SK-N-SH (cell line): ENCODE data around the gene CENPP. TPM values are rescaled to one million over a fixed set of nuclear protein-coding genes. Genes with fewer than 3 reads are reported as not detected.

Experiments used
- CTCF ChIA-PET: fragments of 300-600, 350-600 bp; formaldehyde crosslinking; extraction: SDS; loops from one replicate; lab custom pipeline; 2021; lab: Yijun Ruan, JAX
- POLR2A ChIA-PET: fragments of 350-600 bp; sonication (Branson Sonifier 250); formaldehyde crosslinking; extraction: SDS; loops from one replicate; lab custom pipeline; 2020; ENCODE audit warnings: antibody characterized with exemption, inconsistent platforms; lab: Yijun Ruan, JAX
- DNase-seq: peaks from one replicate; pipeline ENCODE4 v3.0.0; 2012
- H2AFZ ChIP-seq: fragments of 200-600 bp; sonication (generic); 2 replicates; pipeline ENCODE4 v1.8.1; 2016; ENCODE audit warnings: antibody characterized with exemption, mild to moderate bottlenecking, low read depth
- H3F3A ChIP-seq: fragments of 200-600 bp; sonication (generic); replicated peaks from 2 replicates; pipeline ENCODE3; 2016; ENCODE audit warnings: antibody characterized with exemption, mild to moderate bottlenecking; ENCODE audit not compliant: insufficient read depth
- H3K27ac ChIP-seq, 2 experiments: fragments of 200-500 bp in 1 of 2; fragments of 200-600 bp in 1 of 2; sonication (Bioruptor generic) in 1 of 2; sonication (generic), shearing (Covaris generic) in 1 of 2; 2 replicates each; pipeline versions ENCODE4 v1.5.1 to v1.6.1; 2014 to 2016; ENCODE audit warnings: low read depth in 2 of 2, inconsistent platforms in 1 of 2, low read length in 1 of 2, mild to moderate bottlenecking in 1 of 2, mixed read lengths in 1 of 2
- H3K27me3 ChIP-seq: fragments of 200-600 bp; sonication (generic), shearing (Covaris generic); 2 replicates; pipeline ENCODE4 v1.6.1; 2016; ENCODE audit warnings: mixed run types; ENCODE audit not compliant: insufficient read depth
- H3K36me3 ChIP-seq, 2 experiments: fragments of 200-500 bp in 1 of 2; fragments of 200-600 bp in 1 of 2; sonication (Bioruptor generic) in 1 of 2; sonication (generic) in 1 of 2; replicated peaks in 1 of 2; 2 replicates each; pipeline versions ENCODE3 to v1.5.1; 2014 to 2016; ENCODE audit warnings: low read length in 1 of 2, mild to moderate bottlenecking in 1 of 2; ENCODE audit not compliant: insufficient read depth in 2 of 2, control insufficient read depth in 1 of 2
- H3K4me1 ChIP-seq, 2 experiments: fragments of 200-500 bp in 1 of 2; fragments of 200-600 bp in 1 of 2; sonication (Bioruptor generic) in 1 of 2; sonication (generic), shearing (Covaris generic) in 1 of 2; 2 replicates each; pipeline versions ENCODE4 v1.5.1 to v1.6.1; 2014 to 2016; ENCODE audit warnings: low read depth in 1 of 2, low read length in 1 of 2, mixed run types in 1 of 2; ENCODE audit not compliant: insufficient read depth in 2 of 2, control insufficient read depth in 1 of 2
- H3K4me2 ChIP-seq: fragments of 200-600 bp; sonication (generic), shearing (Covaris generic); 2 replicates; pipeline ENCODE4 v1.6.1; 2017; ENCODE audit warnings: mixed run types
- H3K4me3 ChIP-seq, 2 experiments: fragments of 200-500 bp in 1 of 2; fragments of 200-600 bp in 1 of 2; sonication (Bioruptor generic) in 1 of 2; sonication (generic), shearing (Covaris generic) in 1 of 2; 2 replicates each; pipeline versions ENCODE4 v1.5.1 to v1.8.1; 2014 to 2016; ENCODE audit warnings: low read depth in 2 of 2, inconsistent platforms in 1 of 2, low read length in 1 of 2, mild to moderate bottlenecking in 1 of 2, mixed read lengths in 1 of 2, moderate library complexity in 1 of 2
- H3K79me2 ChIP-seq: fragments of 200-600 bp; sonication (generic); 2 replicates; pipeline ENCODE4 v1.8.1; 2017; ENCODE audit warnings: mild to moderate bottlenecking; ENCODE audit not compliant: insufficient read depth
- H3K9ac ChIP-seq: fragments of 200-600 bp; sonication (generic); 2 replicates; pipeline ENCODE4 v1.6.1; 2017; ENCODE audit warnings: mixed run types
- H3K9me2 ChIP-seq: fragments of 200-600 bp; sonication (generic); 2 replicates; pipeline ENCODE4 v1.6.1; 2017; ENCODE audit warnings: mixed run types
- H3K9me3 ChIP-seq: fragments of 200-600 bp; sonication (generic); 2 replicates; pipeline ENCODE4 v1.6.1; 2017; ENCODE audit warnings: mixed run types, mild to moderate bottlenecking, moderate library complexity
- H4K20me1 ChIP-seq: fragments of 200-600 bp; sonication (generic); 2 replicates; pipeline ENCODE4 v1.6.1; 2017; ENCODE audit warnings: mild to moderate bottlenecking, mixed run types; ENCODE audit not compliant: insufficient read depth
- CHD2 ChIP-seq: fragments of 150-350 bp; IDR thresholded peaks from 2 replicates; pipeline ENCODE4 v1.6.1; 2018; ENCODE audit warnings: low read length; ENCODE audit not compliant: partially characterized antibody
- ELF1 ChIP-seq: IDR thresholded peaks from 2 replicates; pipeline ENCODE4 v1.4.0; 2012
- EP300 ChIP-seq, 2 experiments: IDR thresholded peaks; 2 replicates each; pipeline versions ENCODE4 v1.4.0 to v1.6.1; 2012; ENCODE audit warnings: borderline replicate concordance in 1 of 2, low read depth in 1 of 2, low read length in 1 of 2
- FOXJ3 ChIP-seq: sonication (generic); formaldehyde crosslinking; IDR thresholded peaks from 2 replicates; pipeline ENCODE4 v1.5.1; 2020; ENCODE audit warnings: mild to moderate bottlenecking, missing genetic modification reagents
- FOXM1 ChIP-seq: IDR thresholded peaks from 2 replicates; pipeline ENCODE4 v1.4.0; 2012; ENCODE audit warnings: low read depth, mild to moderate bottlenecking
- GABPA ChIP-seq: IDR thresholded peaks from 2 replicates; pipeline ENCODE4 v1.4.0; 2012; ENCODE audit warnings: low read depth, mild to moderate bottlenecking
- GATA2 ChIP-seq: sonication (generic); formaldehyde crosslinking; IDR thresholded peaks from 2 replicates; pipeline ENCODE4 v1.5.0; 2020; ENCODE audit warnings: mild to moderate bottlenecking, missing genetic modification reagents
- JUND ChIP-seq: IDR thresholded peaks from 2 replicates; pipeline ENCODE4 v1.4.0; 2012
- MEF2A ChIP-seq: IDR thresholded peaks from 2 replicates; pipeline ENCODE4 v1.4.0; 2012; ENCODE audit warnings: low read depth, borderline replicate concordance
- NFIC ChIP-seq: IDR thresholded peaks from 2 replicates; pipeline ENCODE4 v1.4.0; 2012; ENCODE audit warnings: borderline replicate concordance
- NRF1 ChIP-seq: IDR thresholded peaks from 2 replicates; pipeline ENCODE4 v1.6.1; 2012; ENCODE audit warnings: low read depth, mild to moderate bottlenecking, low read length
- POLR2AphosphoS5 ChIP-seq: IDR thresholded peaks from 2 replicates; pipeline ENCODE4 v1.6.1; 2012; ENCODE audit warnings: low read depth, low read length
- RAD21 ChIP-seq: IDR thresholded peaks from 2 replicates; pipeline ENCODE4 v1.6.1; 2012; ENCODE audit warnings: mild to moderate bottlenecking, low read length
- RCOR1 ChIP-seq: fragments of 150-350 bp; IDR thresholded peaks from 2 replicates; pipeline ENCODE4 v1.6.1; 2017; ENCODE audit warnings: antibody characterized with exemption, low read length
- RFX5 ChIP-seq: IDR thresholded peaks from 2 replicates; pipeline ENCODE4 v1.6.1; 2012; ENCODE audit warnings: mild to moderate bottlenecking, improper control_type of control experiment, low read length
- SMC3 ChIP-seq: IDR thresholded peaks from 2 replicates; pipeline ENCODE4 v1.6.1; 2012; ENCODE audit warnings: low read depth, low read length, improper control_type of control experiment
- YY1 ChIP-seq: IDR thresholded peaks from 2 replicates; pipeline ENCODE4 v1.4.0; 2012; ENCODE audit warnings: low read depth, mild to moderate bottlenecking
- WGBS: methylation state at CpG from one replicate; pipeline ENCODE4 v1.1.6; 2017; ENCODE audit warnings: low lambda C conversion rate; 5-methylcytosine and 5-hydroxymethylcytosine counted together
- polyA plus RNA-seq, 3 experiments: library from polyadenylated mRNA; depleted of rRNA; stranded (reverse); fragments of >200 nt; gene quantifications; 2 replicates each; pipeline ENCODE4 v1.2.3, GENCODE V29; 2012
- TF ChIP-seq, protein P1 (sequence below): fragments of 150-350 bp; IDR thresholded peaks from 2 replicates; pipeline ENCODE4 v1.6.1; 2016; ENCODE audit warnings: mild to moderate bottlenecking, low read depth, low read length
- TF ChIP-seq, protein P2 (sequence below): IDR thresholded peaks from 2 replicates; pipeline ENCODE4 v1.4.0; 2012; ENCODE audit warnings: low read depth, borderline replicate concordance
- TF ChIP-seq, protein P3 (sequence below): fragments of 200-600 bp; sonication (generic); IDR thresholded peaks from 2 replicates; pipeline ENCODE4 v1.6.1; 2017; ENCODE audit warnings: antibody characterized with exemption, mild to moderate bottlenecking, moderate library complexity
- TF ChIP-seq, protein P4 (sequence below): IDR thresholded peaks from 2 replicates; pipeline ENCODE4; 2012

The CENPP gene
- polyA plus RNA-seq, 1 of the 3 experiments (the other 2 are of a cell fraction): 1.3 TPM

DNA sequence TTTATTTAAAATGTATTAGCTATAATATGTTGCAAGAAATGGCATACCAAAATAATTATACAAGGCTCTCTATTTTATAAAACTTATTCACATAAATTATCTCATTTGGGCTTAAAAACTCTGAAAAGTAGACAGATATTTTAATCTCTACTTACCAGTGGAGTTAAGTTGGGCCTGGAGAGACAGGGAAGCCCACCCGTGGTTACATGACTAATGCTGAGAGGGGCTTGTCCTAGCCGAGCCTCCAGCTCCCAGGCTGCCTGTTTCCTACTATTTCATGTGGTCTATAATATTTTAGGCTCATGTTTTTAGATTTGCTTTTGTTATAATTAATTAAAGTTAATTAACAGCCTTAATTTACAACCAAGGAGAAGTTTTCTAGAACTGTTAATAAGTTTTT is 177.4 kb downstream of the CENPP start (continued):
- TF ChIP-seq, protein P1, sequence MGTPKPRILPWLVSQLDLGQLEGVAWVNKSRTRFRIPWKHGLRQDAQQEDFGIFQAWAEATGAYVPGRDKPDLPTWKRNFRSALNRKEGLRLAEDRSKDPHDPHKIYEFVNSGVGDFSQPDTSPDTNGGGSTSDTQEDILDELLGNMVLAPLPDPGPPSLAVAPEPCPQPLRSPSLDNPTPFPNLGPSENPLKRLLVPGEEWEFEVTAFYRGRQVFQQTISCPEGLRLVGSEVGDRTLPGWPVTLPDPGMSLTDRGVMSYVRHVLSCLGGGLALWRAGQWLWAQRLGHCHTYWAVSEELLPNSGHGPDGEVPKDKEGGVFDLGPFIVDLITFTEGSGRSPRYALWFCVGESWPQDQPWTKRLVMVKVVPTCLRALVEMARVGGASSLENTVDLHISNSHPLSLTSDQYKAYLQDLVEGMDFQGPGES: no peak
- no peak for TF ChIP-seq GATA2 (CRISPR knock-in tag)
- TF ChIP-seq SMC3: no peak
- TF ChIP-seq GABPA: no peak
- TF ChIP-seq, protein P2, sequence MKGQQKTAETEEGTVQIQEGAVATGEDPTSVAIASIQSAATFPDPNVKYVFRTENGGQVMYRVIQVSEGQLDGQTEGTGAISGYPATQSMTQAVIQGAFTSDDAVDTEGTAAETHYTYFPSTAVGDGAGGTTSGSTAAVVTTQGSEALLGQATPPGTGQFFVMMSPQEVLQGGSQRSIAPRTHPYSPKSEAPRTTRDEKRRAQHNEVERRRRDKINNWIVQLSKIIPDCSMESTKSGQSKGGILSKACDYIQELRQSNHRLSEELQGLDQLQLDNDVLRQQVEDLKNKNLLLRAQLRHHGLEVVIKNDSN: no peak
- no peak for TF ChIP-seq FOXJ3
- TF ChIP-seq NRF1: no peak
- no peak for TF ChIP-seq MEF2A
- no peak for TF ChIP-seq RAD21
- TF ChIP-seq, all 33 proteins: peak for 0

DNA sequence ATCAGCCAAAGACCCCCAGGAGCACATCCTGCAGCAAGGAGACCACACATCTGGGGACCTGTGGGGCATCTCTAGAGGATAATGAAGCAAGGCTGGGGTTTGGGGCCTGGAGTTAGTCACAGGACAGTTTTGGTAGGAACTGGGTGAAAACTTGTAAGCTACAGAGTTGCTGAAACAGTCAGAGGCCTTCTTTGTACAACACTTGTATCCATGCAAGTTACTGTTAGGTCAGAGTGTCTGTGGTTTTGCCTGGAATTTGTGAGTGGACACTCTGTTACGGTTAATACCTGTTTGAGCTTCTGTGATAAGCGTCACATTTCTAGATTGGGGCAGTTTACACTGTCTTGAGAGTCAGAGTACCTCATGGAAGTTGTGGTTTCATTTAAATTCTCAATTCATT is 179.1 kb downstream of the CENPP start:
- CTCF ChIA-PET: interaction anchor here (0.6 kb wide), 1 partner anchor 617 kb away, joined by 3 read pairs; no protein-coding TSS in a partner anchor
- Histone ChIP-seq H3K4me2 (no peak overlapping the region), H4K20me1 (no peaks in the 10 kb centered on the region), H3K27me3 (no peaks in the 10 kb centered on the region), H3K4me1 (peaks cover 16 to 24% of the 10 kb centered on the region in 2 experiments; a peak in 3 of 4 replicates), H3K79me2 (no peaks in the 10 kb centered on the region), H3K4me3 (no peak overlapping the region), H3F3A (peaks cover 25% of the 10 kb centered on the region), H3K9me2 (no peaks in the 10 kb centered on the region), H3K9ac (no peak overlapping the region), H3K27ac (peak overlapping the region; percentile 34 to 79; a peak in 3 of 4 replicates), H3K9me3 (no peaks in the 10 kb centered on the region), H2AFZ (peak overlapping the region; percentile 7; the same call in 1 of the 2 replicates), H3K36me3 (no peaks in the 10 kb centered on the region)
- POLR2A ChIA-PET: no interaction called here
- TF ChIP-seq RAD21: no peak
- TF ChIP-seq, protein P3, sequence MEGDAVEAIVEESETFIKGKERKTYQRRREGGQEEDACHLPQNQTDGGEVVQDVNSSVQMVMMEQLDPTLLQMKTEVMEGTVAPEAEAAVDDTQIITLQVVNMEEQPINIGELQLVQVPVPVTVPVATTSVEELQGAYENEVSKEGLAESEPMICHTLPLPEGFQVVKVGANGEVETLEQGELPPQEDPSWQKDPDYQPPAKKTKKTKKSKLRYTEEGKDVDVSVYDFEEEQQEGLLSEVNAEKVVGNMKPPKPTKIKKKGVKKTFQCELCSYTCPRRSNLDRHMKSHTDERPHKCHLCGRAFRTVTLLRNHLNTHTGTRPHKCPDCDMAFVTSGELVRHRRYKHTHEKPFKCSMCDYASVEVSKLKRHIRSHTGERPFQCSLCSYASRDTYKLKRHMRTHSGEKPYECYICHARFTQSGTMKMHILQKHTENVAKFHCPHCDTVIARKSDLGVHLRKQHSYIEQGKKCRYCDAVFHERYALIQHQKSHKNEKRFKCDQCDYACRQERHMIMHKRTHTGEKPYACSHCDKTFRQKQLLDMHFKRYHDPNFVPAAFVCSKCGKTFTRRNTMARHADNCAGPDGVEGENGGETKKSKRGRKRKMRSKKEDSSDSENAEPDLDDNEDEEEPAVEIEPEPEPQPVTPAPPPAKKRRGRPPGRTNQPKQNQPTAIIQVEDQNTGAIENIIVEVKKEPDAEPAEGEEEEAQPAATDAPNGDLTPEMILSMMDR: no peak
- TF ChIP-seq POLR2AphosphoS5: no peak
- TF ChIP-seq, protein P1: no peak
- TF ChIP-seq MEF2A: no peak
- TF ChIP-seq ELF1: no peak
- no peak for TF ChIP-seq GATA2 (CRISPR knock-in tag)
- TF ChIP-seq JUND: no peak
- TF ChIP-seq FOXJ3: no peak
- no peak for TF ChIP-seq YY1
- TF ChIP-seq, protein P2: no peak
- TF ChIP-seq EP300 (IDR thresholded peaks at IDR 0.05; ENCODE audit: borderline replicate concordance in 1 of 2, low read depth in 1 of 2, low read length in 1 of 2): no peak
- no peak for TF ChIP-seq RFX5
- TF ChIP-seq RCOR1: no peak
- TF ChIP-seq, protein P4, sequence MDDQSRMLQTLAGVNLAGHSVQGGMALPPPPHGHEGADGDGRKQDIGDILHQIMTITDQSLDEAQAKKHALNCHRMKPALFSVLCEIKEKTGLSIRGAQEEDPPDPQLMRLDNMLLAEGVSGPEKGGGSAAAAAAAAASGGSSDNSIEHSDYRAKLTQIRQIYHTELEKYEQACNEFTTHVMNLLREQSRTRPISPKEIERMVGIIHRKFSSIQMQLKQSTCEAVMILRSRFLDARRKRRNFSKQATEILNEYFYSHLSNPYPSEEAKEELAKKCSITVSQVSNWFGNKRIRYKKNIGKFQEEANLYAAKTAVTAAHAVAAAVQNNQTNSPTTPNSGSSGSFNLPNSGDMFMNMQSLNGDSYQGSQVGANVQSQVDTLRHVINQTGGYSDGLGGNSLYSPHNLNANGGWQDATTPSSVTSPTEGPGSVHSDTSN: no peak
- TF ChIP-seq NFIC: no peak
- no peak for TF ChIP-seq CHD2
- TF ChIP-seq FOXM1: no peak
- TF ChIP-seq GABPA: no peak
- 92% methylated on average over 2 of the region's 2 CpGs for WGBS
- no peak for DNase-seq
